Body of pancreas (tissue), 4 donors: ENCODE measurements around the gene BMPR1B.

Experiments
- CTCF ChIP-seq, 7 experiments: fragments of 450-650 bp in 4 of 7; fragments of 200-600 bp in 3 of 7; sonication (generic) in 3 of 7; IDR thresholded peaks; one replicate each; pipeline ENCODE4 v1.5.1; 2016 to 2019; ENCODE audit warnings: antibody characterized with exemption in 7 of 7
- POLR2A ChIP-seq, 3 donors: fragments of 450-650 bp; IDR thresholded peaks; one replicate each; pipeline ENCODE4 v1.6.1; 2016; ENCODE audit warnings: antibody characterized with exemption in 3 of 3, mild to moderate bottlenecking in 2 of 3

- no peak for TF ChIP-seq CTCF (IDR thresholded peaks at IDR 0.05)
- TF ChIP-seq POLR2A (IDR thresholded peaks at IDR 0.05), result no peak
These were observed 123.2 kb downstream of the BMPR1B start for GRCh38 chr4:94880956-94881355.
